Kasumi-1 (cell line): Measurements from ENCODE around the gene NR0B2.
"Not testable (repeated sequence)": the region's sequence is repeated elsewhere in the genome, so short reads cannot be mapped to it uniquely, and the experiment has no call there.

ENCODE experiments used
- DNase-seq, 2 experiments: peaks; one replicate each; lab custom pipeline; 2025; lab: John Stamatoyannopoulos, UW

NR0B2 gene

GRCh38 chr1:26889551-26890466 lies 24.0 kb downstream of the NR0B2 start, which contains the start of gene GPN2:
Gene GPN2, minus strand, starts transcription at chr1:26890283. Its CDS starts 187 bp downstream, at chr1:26890096.
- peak; percentile 83 to 84 for DNase-seq

GRCh38 chr1:26888231-26888630 lies 25.5 kb downstream of the NR0B2 start:
- no peak for DNase-seq

GRCh38 chr1:26887125-26887524 lies 26.6 kb downstream of the NR0B2 start:
- peak; percentile 59 to 73 for DNase-seq

- DNase-seq: no peak
Observed at GRCh38 chr1:26882696-26883463, 30.9 kb downstream of the NR0B2 start.

GRCh38 chr1:26881611-26882010 lies 32.2 kb downstream of the NR0B2 start:
- not testable (repeated sequence) for DNase-seq

GRCh38 chr1:26879793-26880192 lies 34.0 kb downstream of the NR0B2 start:
- DNase-seq: no peak

- DNase-seq: no peak
Observed at GRCh38 chr1:26877326-26877725, 36.4 kb downstream of the NR0B2 start.

- no peak for DNase-seq
Observed at GRCh38 chr1:26874896-26875295, 38.9 kb downstream of the NR0B2 start.

- not testable (repeated sequence) for DNase-seq
Observed at GRCh38 chr1:26873097-26873496, 40.7 kb downstream of the NR0B2 start.

- DNase-seq: peak; percentile 96 to 97
Observed at GRCh38 chr1:26864610-26865480, 48.9 kb downstream of the NR0B2 start.

- DNase-seq: no peak
Observed at GRCh38 chr1:26863685-26864077, 50.1 kb downstream of the NR0B2 start.

GRCh38 chr1:26862781-26863684 lies 50.7 kb downstream of the NR0B2 start, which contains the start of gene SFN:
Gene SFN, plus strand, starts transcription at chr1:26863149. Its CDS starts 64 bp downstream, at chr1:26863213.
- no peak for DNase-seq

GRCh38 chr1:26861889-26862378 lies 51.8 kb downstream of the NR0B2 start:
- no peak for DNase-seq
